ENCODE measurements around the gene DMXL1.

Gene DMXL1

GRCh38 chr5:119292701-119293515, 222.0 kb downstream of the DMXL1 start:
- DNase-seq: no peak

- DNase-seq: no peak
These were observed 222.6 kb downstream of the DMXL1 start for GRCh38 chr5:119293516-119293829.
